ENCODE results near the gene ARL8A.
"Not testable (repeated sequence)": the region's sequence is repeated elsewhere in the genome, so short reads cannot be mapped to it uniquely, and the experiment has no call there.

Gene ARL8A

DNA sequence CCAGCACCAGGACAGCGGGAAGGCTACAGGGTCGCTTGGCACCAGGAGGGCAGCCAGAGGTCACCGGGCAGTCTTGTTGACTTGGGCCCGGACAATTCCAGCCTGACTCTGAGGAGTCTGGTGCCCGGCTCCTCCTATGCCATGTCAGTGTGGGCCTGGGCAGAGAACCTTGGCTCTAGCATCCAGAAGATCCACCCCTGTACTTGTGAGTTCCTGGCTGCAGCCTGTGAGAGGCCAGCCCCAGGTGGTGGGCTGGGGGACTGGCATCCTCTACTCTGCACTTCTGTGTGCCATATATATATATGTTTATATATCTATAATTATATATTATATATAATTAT is 27.4 kb upstream of the ARL8A start:
- DNase-seq, result no peak

DNA sequence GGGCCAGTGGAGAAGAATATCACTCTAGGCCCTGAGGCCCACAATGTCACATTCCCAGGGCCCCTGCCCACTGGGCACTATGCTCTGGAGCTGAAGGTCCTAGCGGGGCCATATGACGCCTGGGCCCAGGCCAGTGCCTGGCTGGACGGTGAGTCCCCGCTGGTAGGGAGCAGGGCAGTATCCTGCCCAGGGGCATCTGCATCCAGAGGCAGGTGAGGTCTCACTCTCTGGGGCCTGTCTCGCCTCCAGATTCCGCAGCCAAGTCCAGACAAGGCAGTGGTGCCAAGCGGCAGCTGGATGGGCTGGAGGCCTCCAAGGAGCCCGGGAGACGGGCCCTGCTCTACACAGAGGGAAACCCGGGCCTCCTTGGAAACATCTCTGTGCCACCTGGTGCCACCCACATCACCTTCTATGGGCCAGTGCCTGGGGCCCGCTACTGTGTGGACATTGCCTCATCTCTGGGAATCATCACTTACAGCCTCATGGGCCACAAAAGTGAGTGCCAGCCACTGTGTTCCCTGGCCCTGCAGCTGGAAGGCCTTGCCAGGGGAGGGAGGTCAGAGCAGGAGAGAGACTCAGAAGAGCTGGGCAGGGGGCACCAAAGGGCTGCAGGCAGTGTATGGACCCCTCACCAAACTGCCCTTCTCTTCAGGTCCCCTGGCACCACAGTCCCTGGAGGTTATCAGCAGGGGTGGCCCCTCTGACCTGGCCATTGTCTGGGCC is 26.9 kb upstream of the ARL8A start:
- no peak for DNase-seq

DNA sequence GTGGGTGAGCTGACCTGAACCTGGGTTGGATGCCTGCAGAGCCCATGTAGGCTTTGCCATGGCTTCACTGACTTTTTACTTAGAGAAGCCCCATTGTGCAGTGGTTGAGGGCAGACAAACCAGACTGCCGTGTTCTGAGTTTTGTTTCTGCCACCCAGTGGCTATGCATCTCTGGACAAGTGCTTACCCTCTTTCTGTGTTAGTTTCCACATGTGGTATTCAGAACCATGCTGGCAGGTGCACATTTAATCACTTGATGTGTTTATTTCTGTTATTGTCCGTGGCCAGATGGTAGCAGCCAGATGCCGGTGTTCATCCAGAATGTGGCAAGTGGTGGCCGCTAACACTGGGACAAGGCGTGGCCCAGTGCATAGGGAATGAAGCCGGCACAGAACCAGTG is 26.2 kb upstream of the ARL8A start:
- DNase-seq, result no peak

DNA sequence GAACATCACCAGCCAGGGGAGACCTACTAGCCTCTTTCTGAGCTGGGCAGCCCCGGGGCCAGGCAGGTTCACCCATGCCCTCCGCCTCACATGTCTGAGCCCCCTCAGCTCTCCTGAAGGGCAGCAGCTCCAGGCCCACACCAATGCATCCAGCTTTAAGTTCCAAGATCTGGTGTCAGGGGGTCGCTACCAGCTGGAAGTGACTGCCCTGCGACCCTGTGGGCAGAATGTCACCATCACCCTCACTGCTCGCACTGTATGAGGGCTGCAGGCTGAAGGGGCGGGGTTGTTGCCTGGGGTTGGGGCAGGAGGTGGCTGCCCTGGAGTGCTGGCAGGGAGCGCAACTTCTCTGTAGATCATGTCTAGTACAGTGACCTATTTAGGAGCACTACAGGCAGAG is 24.3 kb upstream of the ARL8A start:
- no peak for DNase-seq

DNA sequence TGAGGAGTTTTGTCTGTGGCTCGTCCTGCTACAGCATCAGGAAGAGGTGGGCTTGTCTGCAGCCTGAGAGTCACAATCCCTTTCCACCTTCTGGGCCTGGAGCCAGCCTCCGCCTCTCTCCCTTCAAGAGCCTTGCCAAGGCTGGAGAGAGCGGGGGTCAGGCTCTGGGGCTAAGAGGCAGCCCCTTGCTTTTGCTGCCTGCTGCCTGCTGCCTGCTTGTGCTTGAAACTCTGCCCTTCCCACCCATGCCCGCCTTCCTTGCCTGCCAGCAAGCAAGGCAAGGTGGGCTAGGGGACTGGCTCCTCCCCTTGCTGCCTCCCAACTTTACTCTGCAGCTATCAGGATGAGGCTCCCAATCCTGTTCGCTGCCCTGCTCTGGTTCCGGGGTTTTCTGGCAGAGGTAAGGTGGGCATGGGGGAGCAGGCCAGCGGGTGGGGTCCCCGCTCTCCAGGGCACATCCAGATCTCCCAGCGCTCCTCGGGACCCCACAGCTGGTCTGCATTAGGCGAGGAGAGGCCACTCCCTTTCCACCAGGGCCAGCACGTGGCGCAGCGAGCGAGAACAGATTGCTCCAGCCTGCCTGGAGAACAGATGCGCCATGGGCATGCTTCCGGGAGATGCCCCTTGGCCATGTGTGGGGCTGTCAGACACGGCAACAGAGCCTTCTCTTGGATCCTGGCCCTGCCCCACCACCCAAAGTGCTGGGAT is 23.3 kb upstream of the ARL8A start:
- DNase-seq, result peak; percentile 15

DNA sequence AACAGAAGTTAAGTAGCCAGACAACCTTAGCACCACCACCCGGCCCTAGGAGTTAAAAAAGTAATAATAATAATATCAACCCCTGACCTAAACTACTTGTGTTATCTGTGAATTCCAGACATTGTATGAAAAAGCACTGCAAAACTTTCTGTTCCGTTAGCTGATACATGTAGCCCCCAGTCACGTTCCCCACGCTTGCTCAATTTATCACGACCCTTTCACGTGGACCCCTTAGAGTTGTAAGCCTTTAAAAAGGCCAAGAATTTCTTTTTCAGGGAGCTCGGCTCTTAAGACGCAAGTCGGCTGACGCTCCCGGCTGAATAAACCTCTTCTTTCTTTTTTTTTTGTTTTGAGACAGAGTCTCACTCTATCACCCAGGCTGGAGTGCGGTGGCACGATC is 22.5 kb upstream of the ARL8A start:
- not testable (repeated sequence) for DNase-seq

DNA sequence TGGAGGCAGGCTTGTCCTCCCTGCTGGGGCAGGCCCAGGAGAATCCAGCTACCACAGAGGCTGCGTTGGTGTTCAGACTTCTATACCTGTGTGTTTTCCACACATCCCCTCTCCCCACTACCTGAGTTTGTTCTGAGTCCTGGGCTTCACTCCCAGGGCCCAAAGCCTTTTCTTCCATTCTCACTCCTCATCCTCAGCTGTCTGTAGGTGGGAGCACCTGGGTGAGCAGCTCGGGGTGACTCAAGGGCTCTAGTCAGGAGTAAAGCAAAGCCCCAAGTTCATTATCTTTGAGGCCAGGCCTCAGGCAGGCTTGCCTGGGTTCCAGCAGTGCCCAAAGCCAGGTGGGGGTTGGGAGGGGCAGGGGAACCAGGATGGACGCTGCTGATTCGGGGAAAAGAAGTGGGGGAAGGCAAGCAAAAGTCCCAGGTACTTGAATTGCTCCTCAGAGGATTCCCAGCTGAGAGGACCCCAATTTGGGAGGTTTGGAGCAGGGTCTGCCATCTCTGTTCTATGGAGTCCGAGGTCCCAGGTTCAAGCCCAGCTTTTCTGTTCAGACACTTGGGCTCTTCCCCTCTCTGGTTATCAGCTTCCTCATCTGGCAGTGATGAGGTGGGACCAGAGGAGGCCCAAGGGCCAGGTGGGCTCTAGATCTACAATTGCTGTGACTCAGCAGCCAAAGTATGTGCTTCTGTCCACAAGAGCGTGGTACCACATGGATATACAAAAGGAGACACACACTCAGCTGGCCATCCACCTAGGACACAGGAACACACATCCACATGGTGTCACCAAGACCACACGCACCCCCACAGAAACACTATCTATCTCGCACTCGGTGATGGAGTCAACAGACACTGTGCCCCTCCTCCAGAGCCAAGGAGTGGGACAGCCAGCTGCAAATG is 21.7 kb upstream of the ARL8A start:
- DNase-seq, result no peak

DNA sequence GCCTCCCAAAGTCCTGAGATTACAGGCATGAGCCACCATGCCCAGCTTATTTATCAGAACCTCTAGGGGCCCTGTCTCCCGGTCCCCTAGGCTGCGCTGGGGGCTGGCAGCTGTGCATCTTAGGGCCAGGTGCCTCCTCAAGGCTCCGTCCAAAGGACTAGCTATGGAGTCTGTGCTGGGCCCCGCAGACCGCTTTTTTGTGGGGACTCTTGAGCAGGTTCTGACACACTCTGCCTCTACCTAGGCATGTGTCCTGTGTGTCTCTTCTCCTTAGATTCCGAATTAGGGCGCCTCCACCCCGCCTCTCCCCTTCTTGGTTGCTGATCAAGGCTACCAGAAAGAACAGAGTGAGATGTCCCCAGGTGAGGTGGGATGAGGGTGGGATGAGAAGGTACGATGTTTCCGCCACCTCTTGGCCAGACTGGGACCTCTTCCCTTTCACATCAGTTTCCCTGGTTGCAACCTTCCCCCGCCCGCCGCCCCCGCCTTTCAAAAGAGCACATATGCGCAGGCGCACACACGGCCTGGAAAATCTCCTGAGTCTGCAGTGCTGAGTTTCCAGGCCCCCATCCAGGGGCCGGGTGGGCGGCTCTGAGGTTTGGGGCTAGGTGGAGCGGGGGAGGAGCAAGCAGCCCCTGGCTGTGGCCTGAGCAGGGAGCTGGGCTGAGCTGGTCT is 20.9 kb upstream of the ARL8A start:
- DNase-seq, result no peak

DNA sequence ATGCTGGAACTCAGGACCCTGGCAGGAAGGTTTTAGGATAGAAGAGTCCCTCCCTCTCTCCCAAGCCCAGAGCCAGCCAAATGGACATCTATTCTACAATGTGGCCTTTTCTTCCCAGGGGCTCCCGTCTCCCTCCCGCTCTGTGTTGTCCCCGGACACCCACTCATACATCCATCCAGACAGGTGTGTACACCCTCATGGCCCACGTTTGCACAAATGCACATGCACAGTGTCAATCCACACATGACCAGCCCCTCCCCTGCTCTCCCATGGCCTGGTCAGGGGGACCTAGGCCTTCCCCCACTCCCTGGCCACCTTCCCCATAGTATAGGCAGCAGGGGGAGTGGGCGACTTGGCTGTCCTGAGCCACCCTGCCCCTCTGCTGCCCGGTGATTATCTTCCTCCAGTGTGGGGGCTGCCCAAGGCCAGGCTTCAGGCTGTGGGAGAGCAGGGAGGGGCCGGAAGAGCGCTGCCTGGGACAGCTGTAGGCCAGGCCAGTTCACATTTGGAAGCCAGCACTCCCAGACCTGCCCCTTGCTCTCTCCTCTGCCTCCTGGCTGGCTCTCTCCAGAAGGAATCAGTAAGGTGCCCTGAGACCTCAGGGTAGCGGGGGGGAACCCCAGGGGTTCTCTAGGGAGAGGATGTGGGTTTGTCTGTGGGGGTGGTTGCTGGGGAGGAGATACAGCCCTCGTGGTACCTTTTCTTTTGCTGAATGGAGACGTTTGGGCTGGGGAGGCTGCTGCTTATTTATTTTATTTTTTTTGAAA is 19.9 kb upstream of the ARL8A start:
- no peak for DNase-seq

DNA sequence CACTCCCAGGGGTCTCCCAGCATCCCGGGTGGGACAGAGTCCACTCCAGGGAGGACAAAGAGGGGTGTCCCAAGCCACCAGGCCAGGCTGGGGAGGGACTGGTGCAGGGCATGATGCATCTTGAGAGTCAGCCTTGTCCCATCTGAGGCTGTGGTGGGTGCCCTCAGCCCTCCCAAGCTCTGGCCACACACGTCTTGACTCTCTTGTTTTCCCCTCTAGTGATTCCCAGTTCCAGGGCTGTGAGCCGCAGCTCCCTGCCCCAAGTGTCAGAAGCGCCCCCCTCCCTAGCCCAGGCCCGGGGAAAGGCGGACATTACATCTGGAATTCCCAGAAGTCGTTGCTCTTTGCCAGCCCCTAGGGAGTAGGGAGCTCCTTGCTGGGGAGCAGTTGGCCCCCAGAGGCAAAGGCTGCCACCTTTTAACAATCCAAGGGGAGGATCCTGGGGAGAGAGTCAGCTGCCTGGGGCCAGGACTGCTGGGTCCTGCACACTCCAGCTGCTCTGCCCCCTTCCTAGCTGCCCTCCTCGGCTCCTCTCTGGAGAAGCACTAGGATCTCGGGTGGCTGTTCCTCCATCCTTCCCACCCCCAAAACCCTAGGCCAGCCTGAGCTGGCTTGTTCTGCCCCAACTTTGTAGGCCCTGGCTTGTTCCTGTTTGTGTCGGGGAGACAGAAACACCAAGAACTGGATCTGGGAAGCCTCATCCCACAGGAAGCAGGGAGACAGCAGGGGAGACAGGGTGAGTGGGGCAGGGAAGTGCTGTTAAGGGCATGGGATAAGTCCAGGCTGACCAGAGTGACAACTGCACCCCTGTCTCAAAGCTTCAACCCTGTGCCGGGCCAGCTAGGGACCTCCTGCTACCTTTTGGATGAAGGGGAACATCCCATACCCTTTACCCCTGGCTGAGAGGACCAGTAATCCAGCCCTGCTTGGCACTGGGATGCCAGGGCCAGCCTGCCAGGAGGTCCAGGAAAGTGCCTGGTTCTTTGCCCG is 19.0 kb upstream of the ARL8A start:
- no peak for DNase-seq

DNA sequence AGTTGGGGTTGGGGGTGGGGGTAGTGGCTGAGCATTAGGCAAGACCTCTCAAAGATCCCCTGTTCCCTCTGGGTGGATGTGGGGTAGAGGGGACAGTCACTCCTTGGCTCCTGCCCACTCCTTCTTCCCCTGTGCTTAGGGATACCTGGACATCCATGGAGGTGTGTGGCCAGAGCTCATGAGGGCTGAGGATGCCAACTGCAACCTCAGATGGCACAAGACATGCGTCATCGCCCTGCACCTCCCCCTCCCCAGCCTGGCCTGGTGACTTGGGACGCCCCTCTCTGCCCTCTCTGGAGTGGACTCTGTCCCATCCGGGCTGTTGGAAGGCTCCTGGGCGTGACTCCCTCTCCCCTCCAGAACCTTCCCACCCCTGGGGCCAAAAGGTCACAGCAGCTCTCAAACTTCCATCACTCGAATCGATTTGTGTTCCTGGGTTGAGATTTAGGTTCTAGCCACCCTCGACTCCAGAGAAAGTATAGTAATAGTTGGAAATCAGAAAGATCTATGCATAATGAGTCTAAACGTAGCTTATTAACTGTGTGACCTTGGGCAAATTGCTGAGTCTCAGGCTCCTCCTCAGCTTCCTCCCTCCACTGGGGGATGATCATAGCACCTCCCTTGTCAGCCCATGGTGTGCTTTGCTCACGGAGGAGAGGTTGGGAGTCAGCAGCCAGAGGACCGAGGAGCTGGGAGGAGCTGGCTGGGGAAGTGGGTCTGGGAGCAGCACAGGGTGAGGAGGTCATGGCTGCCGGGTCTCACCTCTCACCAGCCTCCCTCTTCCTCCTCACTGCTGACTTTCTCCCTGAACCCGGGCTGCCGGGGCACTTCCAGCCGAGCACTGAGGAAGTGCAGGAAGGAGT is 18.1 kb upstream of the ARL8A start:
- DNase-seq, result no peak

DNA sequence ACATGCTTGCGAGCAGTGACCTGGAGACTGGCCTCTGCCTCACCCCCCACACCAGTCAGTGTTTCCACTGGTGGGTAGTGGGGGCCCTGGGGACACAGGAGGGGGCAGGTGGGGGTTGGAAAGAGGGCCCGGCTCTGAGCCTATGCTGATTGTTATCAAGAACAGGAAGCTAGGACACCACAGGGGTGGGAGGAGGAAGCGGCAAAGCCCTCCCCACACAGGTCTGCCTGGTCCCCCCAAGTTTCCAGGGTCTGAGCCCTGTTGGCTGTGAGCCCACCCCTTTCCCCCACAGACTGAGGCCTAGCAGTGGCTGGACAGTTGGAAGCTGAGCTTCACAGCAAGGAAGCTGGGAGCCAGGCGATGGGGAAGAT is 17.5 kb upstream of the ARL8A start:
- DNase-seq, result no peak

DNA sequence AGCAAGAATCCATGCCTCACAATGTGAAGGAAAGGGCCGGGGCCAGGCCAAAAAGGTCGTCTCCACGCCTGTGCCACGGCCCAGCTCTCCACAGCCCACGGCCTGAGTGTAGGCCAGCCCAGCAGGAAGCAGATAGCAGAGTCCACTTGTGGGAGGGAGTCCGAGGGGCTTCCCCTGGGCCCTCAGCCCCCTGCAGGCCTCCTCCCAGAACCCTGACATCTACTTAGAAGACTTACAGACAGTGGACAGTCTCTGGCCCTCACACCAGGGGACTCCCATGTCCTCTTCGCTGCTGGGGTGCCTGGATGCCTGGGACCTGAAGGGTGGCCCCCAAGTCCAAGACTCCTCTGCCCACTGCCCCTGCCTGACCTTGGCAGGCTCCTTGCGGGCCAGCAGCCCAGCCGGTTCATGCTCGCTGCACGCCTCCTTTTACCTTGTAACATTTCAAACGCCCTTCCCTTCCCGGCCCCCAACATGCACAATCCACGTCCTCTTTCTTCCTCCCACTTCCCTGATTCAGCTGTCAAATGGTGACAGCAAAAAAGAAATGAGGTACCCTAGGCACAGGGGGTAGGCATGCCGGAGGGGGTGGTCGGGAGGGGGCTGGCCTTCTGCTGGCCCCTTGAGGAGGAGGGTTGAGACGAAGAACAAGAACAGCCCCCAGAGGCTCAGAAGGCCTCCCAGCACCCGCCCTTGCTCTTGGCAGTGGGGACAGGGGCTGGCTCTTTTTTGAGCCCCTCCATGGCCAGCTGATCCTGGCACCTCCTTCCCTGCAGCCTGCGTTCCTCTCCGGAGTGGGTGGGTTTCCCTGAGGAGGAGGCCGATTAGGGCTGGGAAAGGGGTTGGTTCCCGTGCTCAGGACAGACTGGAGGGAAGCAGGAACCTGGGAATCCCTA is 16.9 kb upstream of the ARL8A start:
- DNase-seq, result no peak

DNA sequence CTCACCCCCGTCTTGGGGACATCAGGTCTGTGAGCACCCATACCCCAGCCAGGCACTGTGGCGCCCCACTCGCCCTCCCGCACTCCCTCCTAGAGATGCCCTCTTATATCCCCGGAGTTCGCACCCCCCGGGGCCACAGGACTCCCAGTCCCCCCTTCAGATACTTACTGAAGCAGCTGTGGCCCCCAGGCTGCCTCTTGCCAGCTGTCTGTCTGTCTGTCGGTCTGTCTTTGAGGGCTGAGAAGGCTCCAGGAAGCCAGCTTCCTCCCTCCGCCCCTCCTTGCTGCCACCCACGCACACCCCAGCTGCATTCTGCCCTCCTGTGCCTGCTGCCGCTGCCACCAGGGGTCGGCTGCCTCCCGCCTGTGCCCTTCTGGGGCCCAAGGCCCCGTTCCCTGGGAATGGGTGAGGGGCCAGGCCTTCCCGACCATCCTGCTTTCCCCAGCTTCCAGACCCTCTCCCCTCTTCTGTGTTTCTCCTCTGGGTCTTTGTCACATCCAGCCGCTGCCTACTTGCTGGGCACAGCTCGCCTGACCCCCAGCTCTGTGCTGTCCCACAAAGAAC is 15.9 kb upstream of the ARL8A start, which contains the start of gene PTPN7:
Gene PTPN7, minus strand, starts transcription at position 226 of the 564 bp plus-strand sequence. CDS start 1,200 bp downstream, outside the sequence.
- DNase-seq, result no peak

DNA sequence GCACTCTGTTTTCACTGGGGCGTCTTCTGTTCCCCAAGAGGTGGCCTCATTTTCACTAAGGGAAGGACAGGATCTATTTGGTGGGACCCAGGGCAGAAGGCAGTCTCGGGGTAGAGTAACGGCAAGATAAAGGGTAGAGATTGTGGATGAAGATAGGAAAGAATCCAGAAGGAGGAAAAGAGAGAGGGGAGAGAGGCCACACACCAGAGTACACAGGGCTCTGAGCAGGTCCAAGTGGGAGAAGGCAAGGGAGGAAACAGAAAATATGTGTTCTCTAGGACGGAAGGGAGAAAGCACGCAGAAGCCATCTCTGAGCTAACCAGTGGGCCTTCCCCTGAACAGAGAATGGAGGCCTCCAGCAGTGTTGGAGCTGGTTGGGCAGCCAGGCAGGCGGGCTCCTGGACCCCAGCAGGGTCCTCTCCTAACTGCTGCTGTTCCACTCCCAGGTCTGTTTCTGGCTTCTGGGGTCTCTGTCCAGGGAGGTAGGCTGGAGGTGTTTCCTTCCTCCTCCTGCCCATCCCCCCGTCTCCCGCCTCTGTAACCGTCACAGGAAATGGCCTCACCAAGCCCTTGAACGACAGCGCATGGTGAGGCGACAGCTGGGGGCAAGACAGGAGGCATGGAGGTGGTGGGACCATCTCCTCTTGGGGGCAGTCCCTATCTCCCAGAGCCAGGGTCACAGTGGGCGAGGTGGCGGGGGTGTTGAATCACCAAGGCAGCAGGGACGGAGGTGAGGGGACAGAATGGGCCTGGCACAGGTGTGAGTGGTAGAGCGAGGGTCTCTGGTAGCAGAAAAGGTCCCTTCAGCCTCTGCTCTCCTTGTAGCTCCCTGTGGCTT is 15.2 kb upstream of the ARL8A start:
- no peak for DNase-seq

DNA sequence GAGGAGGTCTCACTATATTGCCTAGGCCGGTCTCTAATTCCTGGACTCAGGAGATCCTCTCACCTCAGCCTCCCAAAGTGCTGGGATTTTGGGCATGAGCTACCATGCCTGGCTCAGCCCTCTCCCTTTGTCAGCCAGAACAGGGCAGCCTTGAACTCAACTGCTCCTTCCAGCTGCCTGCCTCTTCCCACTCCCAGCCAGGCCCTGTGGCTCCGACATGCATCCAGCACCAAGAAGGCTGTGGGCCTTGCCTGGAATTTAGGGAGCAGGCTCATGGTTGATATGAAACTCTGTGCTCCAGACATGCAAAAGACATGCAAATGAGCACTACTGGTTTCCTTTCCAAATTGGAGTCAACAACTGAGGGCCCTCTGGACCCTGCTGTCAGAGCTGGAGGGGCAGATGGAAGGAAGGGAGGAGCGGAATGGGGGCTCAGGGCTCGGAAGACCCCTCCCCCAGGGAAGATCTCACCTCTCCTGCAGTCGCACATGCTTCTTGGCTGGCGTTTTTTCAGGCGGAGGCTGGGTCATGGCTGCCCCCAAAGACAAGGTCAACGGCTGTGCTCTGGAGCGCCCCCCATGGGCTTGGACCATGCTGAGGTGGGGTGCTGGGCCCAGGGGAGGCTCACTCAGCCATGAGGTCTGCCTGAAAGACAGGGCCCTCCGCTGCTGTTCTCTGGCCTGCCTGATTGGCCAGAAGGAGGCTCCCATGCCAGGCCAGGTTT is 14.4 kb upstream of the ARL8A start:
- no peak for DNase-seq

DNA sequence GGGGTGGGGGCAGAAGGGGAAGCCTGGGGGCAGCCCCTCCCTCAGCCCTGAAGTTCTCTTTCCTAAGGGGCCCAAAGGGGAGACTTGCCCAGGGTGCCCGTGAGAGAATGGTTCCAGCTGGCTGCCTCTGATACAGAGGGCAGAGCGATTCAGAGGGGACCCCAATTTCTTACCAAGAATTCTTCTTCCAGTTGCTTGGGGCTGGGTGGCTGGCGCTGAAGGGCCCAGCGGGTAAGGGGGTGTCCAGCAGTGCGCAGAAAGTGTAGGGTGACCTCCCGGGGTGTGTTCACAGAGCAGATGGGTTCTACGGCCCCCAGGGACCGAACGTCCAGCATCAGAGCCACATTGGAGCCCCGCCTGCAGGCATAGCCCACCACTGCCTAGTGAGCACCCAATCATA is 13.4 kb upstream of the ARL8A start:
- DNase-seq, result no peak
